Measurements from ENCODE around the gene EXOC6B. TPM values are rescaled to one million over a fixed set of nuclear protein-coding genes. Genes with fewer than 3 reads are reported as not detected.

Gene EXOC6B
- total RNA-seq, 1 experiment from 2014 or later: 40.1 TPM

GRCh38 chr2:72127401-72128058 lies 698.3 kb downstream of the EXOC6B start:
- peak; percentile 23 for DNase-seq
- no peak for TF ChIP-seq CTCF (conservative IDR thresholded peaks at IDR 0.05)
- Histone ChIP-seq H2AK5ac (ENCODE audit: insufficient read length, low read length) (no peak overlapping the region), H2BK5ac (ENCODE audit: insufficient read length, low read length) (no peak overlapping the region), H4K5ac (ENCODE audit: insufficient read length, low read depth, low read length) (no peak overlapping the region), H2BK15ac (ENCODE audit: low read depth, low read length) (no peak overlapping the region), H3T11ph (ENCODE audit: low read length) (no peak overlapping the region), H4K8ac (replicated peaks; ENCODE audit: insufficient read length, low read depth, low read length) (no peak overlapping the region), H2AFZ (ENCODE audit: low read length) (no peak overlapping the region), H2BK120ac (ENCODE audit: low read depth, low read length, poor library complexity, severe bottlenecking) (no peak overlapping the region), H3K27me3 (ENCODE audit: insufficient read depth, low read length) (no peaks in the 10 kb centered on the region), H3K9me3 (ENCODE audit: control insufficient read depth, low read depth, low read length) (no peaks in the 10 kb centered on the region), H3K23ac (ENCODE audit: insufficient read length, low read depth, low read length) (no peak overlapping the region), H3K4me2 (ENCODE audit: insufficient read depth, insufficient read length, low read length) (no peak overlapping the region), H4K91ac (ENCODE audit: insufficient read length, low read depth, low read length) (no peak overlapping the region), H3K79me2 (ENCODE audit: insufficient read depth, low read length) (no peaks in the 10 kb centered on the region), H3K9ac (ENCODE audit: extremely low read depth, insufficient read length, low read length) (no peak overlapping the region), H2BK12ac (ENCODE audit: insufficient read length, low read depth, low read length) (no peak overlapping the region), H3K56ac (ENCODE audit: insufficient read length, low read depth, low read length) (no peak overlapping the region), H4K20me1 (ENCODE audit: control insufficient read depth, insufficient read depth, insufficient read length) (no peaks in the 10 kb centered on the region), H3K18ac (ENCODE audit: insufficient read length, low read depth, low read length) (no peak overlapping the region), H3K79me1 (ENCODE audit: insufficient read depth, low read depth, low read length, poor library complexity, severe bottlenecking) (no peaks in the 10 kb centered on the region), H3K14ac (ENCODE audit: insufficient read depth, low read length) (no peak overlapping the region), H3K23me2 (ENCODE audit: insufficient read length, low read depth, low read length, poor library complexity, severe bottlenecking) (no peaks in the 10 kb centered on the region), H3K4ac (ENCODE audit: low read depth, low read length) (no peak overlapping the region), H2BK20ac (ENCODE audit: low read depth, low read length, poor library complexity, severe bottlenecking) (no peak overlapping the region), H3K4me1 (ENCODE audit: insufficient read depth, low read length) (no peaks in the 10 kb centered on the region; the same call in 1 of the 2 replicates), H3K27ac (ENCODE audit: insufficient read length, low read depth, low read length) (no peak overlapping the region)
- Mint-ChIP-seq H3K27me3 (ENCODE audit: low read depth) (peaks cover 6% of the 10 kb centered on the region), H3K27ac (no peak overlapping the region), H3K9me3 (peaks cover 0 to 1% of the 10 kb centered on the region in 2 experiments; a peak in 2 of 5 replicates), H3K36me3 (ENCODE audit: insufficient read depth in 1 of 3, low read depth in 3 of 3) (no peaks in the 10 kb centered on the region), H3K4me1 (peaks cover 20 to 29% of the 10 kb centered on the region in 2 experiments), H3K4me3 (no peak overlapping the region)
- no CpG with 5 or more reads among the region's 21 CpGs for WGBS (ENCODE audit: extremely low coverage, insufficient read length, low lambda C conversion rate)
